GM12892 (cell line): ENCODE data around the gene DOCK7.
"Not testable (repeated sequence)": the region's sequence is repeated elsewhere in the genome, so short reads cannot be mapped to it uniquely, and the experiment has no call there.

Source experiments
- DNase-seq: peaks from one replicate; pipeline ENCODE4 v3.0.0; 2011; ENCODE audit not compliant: insufficient read length
- FAIRE-seq: peaks from 2 replicates; lab custom pipeline; 2011; peaks lifted over from hg19 to GRCh38; lab: Jason Lieb, UNC
- POLR2A ChIP-seq: IDR thresholded peaks from 2 replicates; pipeline ENCODE4 v1.6.1; 2011; ENCODE audit warnings: low read depth, low read length, control low read depth
- POLR2AphosphoS5 ChIP-seq: IDR thresholded peaks from 2 replicates; pipeline ENCODE4 v1.6.1; 2011; ENCODE audit warnings: low read depth, low read length, control low read depth
- TAF1 ChIP-seq: IDR thresholded peaks from 2 replicates; pipeline ENCODE4 v1.6.1; 2011; ENCODE audit warnings: low read depth, mild to moderate bottlenecking, control low read depth, low read length, borderline replicate concordance

Gene DOCK7

DNA sequence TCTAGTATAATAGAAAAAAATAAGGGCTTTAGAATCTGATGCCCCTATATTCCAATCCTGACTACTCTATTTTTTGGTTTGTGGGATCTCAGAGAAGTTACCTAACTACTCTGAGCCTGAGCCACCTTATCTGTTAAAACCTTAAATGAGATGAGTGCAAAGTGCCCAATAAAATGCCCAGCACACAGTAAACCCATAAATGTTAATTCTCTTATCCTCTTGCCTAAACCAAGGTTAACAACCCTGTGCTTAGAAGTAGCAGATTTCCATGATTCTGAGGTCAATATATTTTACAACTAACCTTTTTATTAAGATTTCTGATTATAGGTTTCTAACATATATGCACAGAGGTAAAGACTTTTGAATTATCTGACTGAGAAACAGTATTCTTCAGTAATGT is 35.8 kb downstream of the DOCK7 start:
- no peak for TF ChIP-seq TAF1
- TF ChIP-seq POLR2A, result no peak
- TF ChIP-seq POLR2AphosphoS5, result no peak
- no peak for DNase-seq
- no peak for FAIRE-seq

DNA sequence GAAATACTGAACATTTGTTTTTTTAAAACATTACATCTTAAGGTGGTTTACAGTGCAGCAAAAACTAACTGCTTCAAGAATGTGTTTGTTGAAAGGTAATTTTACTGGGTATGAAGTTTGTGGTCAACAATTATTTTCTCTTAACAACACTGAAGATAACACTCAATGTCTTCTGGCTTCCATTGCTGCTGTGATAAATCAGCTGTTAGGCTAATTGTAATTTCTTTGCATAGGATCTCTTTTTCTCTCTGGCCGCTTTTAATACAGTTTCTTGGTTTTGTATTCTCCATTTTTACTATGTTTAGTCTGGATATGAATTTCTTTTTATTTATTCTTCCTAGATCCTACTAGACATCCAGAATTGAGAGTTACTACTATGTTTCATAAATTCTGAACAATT is 44.9 kb downstream of the DOCK7 start:
- no peak for TF ChIP-seq POLR2A
- TF ChIP-seq TAF1, result no peak
- no peak for TF ChIP-seq POLR2AphosphoS5
- DNase-seq (no peak), FAIRE-seq (no peak)

DNA sequence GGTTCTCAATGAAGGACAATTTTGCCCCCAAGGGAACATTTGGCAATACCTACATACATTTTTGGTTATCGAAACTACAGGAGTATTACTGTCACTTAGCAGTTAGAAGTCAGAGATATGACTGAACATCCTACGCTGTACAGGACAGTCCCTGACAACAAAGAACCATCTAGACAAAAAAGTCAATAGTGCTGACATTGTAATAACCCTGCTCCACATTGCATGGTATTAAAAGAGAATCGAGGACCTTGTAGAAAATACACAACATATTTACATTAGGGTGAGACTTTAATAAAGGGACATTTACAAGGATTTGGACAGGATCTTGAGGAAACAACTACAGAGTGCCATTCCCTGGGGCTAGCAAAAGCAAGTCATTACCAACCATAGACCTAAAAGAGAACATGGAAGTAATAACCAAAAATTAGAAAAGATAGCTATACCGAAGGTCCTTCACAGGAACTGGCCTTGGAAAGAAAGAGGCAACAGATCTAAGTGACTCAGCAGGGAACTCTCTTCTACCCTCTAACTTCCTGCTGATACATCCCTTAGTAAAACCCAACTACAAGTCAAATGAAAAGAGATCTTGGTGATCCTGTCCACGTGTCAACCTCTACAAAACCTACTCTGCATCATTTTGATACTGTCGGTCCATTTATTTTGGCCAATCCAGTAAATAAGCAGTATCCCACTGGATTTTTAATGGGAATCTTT is 50.6 kb downstream of the DOCK7 start:
- FAIRE-seq (no peak), DNase-seq (no peak)
- no peak for TF ChIP-seq POLR2A
- no peak for TF ChIP-seq TAF1
- no peak for TF ChIP-seq POLR2AphosphoS5

DNA sequence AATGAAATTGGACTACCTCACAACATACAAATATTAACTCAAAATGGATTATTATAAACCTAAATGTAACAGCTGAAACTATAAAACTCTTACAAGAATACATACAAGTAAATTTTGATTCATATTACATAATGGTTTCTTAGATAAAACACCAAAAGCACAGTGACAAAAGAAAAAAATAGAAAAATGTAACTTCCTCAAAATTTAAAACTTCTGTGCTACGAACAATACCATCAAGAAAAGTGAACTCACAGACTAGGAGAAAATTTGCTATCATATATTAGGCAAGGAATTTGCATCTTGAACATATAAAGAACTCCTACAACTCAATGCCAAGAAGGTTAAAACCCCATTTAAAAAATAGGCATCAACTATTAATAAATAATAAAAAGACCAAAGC is 59.7 kb downstream of the DOCK7 start:
- FAIRE-seq (no peak), DNase-seq (no peak)
- TF ChIP-seq POLR2A (no peak), TAF1 (no peak), POLR2AphosphoS5 (no peak)

DNA sequence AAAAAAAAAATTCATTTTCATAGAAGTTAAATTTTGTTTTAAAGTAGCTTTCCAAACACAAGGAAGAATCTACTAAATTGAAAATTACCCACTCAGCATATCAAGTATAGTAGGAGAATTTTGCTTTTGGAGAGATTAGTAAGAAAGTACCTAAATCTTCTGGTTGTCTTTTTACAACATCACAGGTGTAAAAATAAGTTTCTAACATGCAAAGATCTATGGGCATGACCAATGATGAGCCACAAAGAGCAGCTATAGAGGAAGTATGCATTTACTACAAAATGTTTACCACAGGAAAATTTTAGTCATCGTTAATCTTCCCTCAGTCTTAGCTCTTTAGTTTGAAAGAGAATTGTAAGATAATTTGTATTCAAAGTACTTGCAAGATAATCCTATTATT is 62.8 kb downstream of the DOCK7 start:
- TF ChIP-seq POLR2A, result no peak
- TF ChIP-seq POLR2AphosphoS5, result no peak
- DNase-seq (no peak), FAIRE-seq (no peak)

DNA sequence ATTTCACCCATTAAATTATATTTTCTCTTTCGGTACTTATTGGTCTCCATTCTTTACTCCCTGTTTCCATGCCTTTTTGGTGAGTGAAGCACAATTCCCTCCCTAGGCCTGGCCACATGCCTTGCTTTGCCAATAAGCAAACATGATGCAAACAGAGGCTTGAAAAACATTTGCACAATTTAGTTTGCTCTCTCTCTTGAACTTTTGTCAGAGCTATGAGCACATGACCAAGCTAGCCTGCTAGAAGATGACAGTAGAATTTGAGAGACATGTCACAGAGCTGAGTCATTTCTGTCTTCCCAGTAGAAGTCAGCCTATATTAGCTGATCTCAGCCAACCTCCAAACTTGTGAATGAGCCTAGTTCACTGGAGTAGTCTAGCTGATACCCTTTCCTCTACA is 66.3 kb downstream of the DOCK7 start:
- peak; percentile 14 for DNase-seq
- TF ChIP-seq POLR2AphosphoS5, result no peak
- no peak for TF ChIP-seq POLR2A
- TF ChIP-seq TAF1, result no peak
- peak; percentile 86 for FAIRE-seq

DNA sequence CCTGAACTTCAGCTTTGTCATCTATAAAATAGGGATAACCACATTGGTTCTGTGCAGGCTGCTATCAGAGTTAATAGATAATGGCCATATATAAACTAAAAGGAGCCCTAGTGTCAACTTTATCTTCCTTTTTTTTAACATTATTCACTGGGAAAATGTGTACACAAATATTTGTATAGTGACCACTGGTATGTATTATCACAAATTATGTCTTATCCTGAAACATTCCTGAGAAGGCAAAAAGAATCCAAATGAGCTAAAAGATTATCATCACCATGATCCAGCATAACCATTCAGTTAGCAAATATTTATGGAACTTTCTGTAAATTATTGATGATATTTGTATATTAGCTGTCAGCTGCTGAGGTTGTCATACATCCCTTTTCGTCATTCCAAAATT is 74.3 kb downstream of the DOCK7 start:
- DNase-seq, result no peak
- no peak for TF ChIP-seq POLR2AphosphoS5
- no peak for TF ChIP-seq POLR2A
- no peak for TF ChIP-seq TAF1
- no peak for FAIRE-seq

DNA sequence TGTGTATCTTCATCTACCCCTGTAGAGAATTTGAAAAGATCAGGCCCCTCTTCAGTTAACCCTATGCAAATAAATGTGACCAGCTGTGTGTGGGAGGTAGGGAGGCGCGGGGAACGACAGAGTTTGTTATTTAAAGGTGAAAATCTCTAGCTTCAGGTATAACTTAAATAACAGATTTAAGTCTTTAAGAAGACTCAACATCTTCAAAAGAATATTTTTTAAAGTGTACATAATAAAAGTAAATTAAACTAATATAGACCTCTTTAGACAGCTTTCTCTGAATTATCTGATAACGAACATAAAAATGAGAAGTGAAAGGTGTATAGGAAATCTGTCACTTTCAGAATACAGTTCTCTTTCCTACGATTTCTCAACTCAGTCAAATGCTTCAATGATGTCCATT is 74.9 kb downstream of the DOCK7 start:
- DNase-seq, result no peak
- TF ChIP-seq TAF1 (no peak), POLR2A (no peak), POLR2AphosphoS5 (no peak)
- FAIRE-seq, result peak; percentile 83

DNA sequence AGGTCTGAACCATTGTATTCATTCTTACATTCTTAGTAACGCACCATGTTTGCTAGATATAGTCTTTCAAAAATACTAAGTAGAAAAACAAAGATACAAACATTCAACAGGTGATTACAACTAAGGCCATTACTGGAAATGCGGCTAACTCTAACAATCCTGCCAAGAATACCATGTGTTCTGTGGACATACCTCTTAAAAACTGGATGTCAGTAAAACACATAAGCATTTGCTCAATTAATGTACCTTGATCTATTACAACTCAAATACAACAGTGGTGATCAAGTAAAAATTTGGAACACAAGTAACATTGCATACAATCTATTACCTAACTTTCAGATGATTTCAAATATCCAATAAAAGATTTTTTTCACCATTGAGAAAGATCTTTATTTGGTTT is 75.4 kb downstream of the DOCK7 start:
- TF ChIP-seq TAF1 (no peak), POLR2A (no peak), POLR2AphosphoS5 (no peak)
- FAIRE-seq (peak; percentile 57), DNase-seq (no peak)

DNA sequence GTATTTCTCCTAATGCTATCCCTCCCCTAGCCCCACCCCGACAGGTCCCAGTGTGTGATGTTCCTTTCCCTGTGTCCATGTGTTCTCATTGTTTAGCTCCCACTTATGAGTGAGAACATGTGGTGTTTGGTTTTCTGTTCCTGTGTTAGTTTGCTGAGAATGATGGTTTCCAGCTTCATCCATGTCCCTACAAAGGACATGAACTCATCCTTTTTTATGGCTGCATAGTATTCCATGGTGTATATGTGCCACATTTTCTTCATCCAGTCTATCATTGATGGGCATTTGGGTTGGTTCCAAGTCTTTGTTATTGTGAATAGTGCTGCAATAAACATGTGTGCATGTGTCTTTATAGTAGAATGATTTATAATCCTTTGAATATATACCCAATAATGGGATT is 77.6 kb downstream of the DOCK7 start:
- FAIRE-seq, DNase-seq: not testable (repeated sequence)

DNA sequence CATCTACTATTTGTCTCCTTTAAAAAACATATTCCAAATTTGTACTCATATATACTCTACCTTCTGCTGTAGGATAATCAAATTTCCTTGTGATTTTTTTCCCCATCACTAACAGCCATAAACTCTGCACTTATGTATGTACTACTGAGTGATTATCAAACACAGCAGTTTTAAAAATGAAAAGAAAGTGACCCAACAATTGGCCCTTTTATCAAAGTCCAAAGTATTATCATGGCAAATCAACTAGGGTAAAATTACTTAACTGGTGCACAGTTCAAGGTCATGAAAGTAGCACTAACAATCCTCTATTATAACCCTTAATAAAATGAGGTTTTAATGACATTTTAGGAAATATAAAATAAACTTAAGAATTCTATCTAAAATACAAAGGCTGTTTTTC is 79.3 kb downstream of the DOCK7 start:
- FAIRE-seq (no peak), DNase-seq (no peak)
- TF ChIP-seq POLR2A (no peak), POLR2AphosphoS5 (no peak), TAF1 (no peak)

DNA sequence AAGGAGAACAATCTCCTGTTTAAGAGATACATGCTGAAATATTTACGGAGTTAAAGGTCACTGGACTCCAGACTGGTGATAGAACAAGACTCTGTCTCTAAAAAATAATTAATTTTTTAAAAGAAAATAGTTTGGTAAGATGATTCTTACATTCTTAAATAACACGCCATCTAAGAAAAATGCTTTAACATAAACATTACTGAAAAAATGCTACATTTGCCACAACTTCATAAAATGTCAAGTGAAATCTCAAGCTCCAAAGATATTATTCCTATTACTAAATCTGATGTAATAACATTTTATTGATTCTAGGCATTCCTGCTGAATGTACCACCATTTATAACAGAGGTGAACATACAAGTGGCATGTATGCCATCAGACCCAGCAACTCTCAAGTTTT is 86.7 kb downstream of the DOCK7 start:
- DNase-seq (no peak), FAIRE-seq (no peak)
- TF ChIP-seq POLR2AphosphoS5, result no peak

DNA sequence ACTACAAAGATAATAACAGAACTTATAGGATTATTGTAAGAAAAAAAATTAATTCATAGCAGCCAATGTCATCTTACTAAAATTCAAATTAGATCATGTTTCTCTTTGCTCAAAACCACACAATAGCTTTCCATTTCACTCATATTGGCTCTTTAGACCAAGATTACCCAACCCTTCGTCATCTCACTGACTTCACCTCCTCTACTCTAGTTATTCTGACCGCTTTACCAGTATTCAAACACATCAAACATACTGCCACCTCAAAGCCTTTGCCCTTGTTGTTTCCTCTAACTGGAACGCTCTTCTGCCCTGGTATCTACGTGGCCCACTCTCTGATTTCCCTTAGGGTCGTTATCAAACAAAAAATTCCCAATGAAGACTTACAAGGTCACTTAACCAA is 89.1 kb downstream of the DOCK7 start:
- TF ChIP-seq POLR2A (no peak), POLR2AphosphoS5 (no peak), TAF1 (no peak)
- FAIRE-seq (peak; percentile 46), DNase-seq (no peak)
